ENCODE data around the gene KCNIP2.

KCNIP2 gene

DNA sequence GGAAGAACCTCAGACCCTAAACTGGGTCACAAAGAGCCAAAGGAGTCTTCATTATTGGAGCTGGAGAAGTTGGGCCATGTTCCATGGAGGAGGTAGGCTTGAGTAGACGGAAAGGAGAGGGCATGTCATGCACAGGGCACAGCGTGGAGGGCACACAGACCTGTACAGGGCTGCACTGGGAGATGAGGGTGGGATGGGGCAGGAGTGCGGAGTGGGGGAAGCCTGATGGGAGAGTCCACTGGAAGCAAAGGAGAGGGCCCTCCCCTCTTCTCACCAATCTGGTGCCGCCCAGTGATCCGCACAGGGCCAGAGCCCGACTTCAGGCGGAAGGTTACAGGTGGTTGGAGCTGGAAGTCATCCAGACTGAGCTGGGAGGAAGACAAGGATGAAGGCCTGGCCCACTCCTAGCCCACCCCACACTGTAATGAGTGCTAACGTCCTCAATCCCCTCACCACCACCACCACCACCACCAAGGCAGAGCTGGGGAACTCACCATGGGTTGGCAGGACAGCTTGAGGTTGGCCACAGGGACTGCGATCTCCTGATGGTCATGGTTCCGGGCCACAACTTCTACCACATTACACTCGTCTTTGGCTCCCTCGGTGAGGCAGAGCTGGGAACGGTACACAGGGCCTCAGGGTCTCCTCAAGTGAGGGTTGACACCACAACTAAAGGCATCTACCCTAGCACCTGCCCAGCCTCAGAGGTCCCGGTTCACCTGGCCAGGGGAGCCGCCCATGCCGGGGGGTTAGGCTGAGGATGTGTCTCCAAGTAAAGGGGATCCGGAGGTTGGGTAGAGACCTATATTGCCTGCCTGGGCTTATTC lies 61.4 kb downstream of the KCNIP2 start:
- DNase-seq: no peak

DNA sequence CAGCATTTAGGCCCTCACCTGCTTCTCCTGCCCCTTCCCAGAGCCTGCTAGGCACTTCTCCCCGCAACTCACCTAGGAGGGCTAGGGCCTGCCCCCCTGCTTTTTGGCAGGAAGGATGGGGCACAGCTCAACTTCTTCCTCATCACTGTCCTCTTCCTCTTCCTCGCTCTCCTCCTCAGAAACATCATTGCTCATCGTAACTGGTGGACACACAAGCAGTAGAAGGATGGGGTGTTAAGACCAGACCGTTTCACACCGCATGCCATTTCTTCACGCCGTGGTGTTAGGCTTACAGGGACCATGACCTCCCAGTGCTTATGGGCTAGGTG lies 62.0 kb downstream of the KCNIP2 start:
- no peak for DNase-seq

DNA sequence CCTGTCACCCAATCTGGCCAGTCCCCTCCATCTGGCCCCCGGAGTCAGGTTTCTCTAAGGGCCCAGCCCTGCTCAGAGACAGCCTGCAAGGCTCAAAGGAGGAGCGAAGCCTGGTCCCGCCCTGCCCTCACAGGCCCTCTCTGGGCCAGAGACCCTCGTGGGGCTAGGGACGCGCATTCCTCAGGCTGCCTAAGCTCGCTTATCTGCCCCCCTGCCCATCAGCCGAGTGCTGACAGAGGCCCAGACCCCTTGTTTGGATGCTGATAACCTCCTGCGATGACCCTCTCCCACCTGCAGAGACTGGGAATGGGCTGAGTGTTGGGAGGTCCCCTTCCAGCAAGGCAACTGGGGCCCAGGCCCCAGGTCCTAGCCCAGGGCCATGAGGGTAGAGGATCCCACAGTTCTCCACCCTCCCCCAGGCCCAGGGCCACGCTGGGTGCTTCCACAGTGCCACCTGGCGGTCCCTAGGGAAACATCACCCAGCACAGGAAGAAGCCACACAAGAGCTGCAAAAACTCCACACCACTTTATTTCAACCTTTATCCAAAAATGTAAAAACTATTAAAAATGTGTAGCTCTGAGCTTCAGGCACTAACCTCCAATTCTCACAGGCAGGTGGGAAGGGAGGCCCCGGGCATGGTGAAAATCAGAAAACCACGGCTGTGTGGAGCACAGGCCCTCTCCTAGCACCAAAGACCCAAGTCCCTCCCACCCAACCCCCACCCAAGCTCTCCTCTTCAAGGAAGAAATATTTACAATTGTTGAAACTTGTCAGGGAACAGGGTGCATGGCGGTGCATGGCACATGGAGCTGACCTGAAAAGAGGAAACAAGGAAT lies 62.6 kb downstream of the KCNIP2 start:
- peak; percentile 18 to 65 for DNase-seq

DNA sequence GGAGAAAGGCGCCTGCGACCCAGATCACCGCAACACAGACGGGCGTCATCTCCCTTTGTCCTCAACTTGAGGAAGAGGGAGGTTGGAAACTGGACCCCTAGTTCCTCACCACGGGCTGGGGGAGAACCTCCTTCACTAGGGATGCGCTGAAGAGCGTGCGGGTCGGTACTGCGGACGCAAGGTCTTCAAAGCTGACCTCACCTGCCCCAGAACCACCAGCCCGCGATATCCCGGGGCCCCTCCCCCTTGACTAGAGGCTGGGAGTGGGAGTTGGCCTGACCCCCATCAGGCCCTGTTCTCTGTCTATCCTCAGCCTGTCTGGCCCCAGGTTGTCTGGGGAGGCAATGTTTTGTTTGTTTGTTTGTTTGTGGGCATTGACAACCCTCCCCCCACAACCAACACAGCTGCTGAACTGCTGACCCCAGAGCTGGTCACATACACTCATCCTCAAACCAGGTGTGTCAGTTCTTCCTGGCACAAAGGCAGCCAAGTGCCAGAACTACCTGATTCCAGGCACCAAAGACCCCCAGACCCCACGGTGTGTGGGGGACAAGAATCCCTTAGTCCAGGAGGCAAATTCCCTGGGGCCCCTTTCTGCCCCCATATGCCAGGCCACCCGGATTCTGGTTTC lies 63.3 kb downstream of the KCNIP2 start:
- DNase-seq: no peak

DNA sequence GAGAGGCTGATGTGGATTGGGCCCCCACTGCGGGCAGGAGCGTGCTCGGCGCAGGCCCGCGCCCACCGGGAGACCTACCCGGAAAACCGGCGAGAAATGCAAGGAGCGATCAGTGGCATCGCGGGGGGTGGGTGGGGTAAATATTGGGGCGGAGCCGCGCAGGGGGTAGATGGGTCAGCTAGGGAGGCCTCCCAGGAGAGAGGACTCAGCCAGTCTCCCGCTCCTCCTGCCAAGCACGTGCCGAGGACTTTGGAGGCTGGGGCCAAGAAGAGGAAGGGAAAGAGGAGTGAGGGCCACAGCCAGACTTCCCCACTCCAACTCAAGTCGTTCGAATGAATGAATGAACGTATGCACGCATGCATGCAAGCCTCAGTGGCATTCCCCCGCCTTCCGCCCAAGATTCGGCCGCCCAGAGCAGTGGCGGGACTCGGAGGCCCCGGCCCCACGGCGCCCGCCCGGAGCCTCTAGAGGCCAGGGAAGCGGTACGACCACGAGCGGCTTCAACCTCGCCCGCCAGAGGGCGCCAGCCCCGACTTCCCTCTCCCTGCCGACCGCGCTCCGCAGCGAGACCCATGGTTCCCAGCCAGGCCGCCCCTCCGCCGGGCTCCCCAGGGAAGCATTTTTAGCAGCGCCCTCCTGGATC lies 63.9 kb downstream of the KCNIP2 start:
- DNase-seq: peak; percentile 23 to 81

DNA sequence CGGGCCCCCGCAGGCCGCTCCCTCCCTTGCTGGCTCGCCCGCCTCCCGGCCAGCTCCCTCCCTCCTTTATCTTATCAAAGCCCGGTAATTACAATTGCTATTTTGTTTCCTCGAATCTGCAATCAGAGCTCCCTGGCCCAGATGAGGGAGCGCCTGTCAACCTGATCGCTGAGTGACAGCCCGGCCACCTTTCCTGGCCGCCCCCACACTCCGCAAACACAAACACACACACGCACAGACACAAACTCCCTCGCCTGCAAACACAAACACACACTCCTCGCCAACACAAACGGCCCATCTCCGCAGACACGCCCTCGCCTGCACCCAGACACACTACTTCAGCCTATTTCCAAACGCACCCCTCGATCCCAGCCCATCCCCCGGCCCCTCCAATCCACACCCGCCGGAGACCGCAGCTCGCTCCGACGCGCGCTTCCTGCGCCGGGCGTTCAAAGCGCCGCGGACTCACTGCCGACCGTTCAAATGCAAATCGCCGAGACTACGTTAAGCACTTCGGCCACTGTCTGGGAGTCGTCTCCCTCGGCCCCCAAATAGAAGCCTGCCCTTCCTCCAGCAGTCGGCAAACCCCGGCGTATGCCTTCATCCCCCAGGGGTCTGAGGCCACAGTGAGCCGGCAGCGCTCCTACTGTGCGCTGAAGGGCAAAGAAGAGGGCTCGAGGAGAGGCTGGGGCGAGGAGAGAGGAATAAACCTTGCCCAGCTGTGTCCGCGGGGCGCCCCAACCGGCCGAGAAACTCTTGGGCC lies 64.6 kb downstream of the KCNIP2 start:
- peak; percentile 34 to 75 for DNase-seq

DNA sequence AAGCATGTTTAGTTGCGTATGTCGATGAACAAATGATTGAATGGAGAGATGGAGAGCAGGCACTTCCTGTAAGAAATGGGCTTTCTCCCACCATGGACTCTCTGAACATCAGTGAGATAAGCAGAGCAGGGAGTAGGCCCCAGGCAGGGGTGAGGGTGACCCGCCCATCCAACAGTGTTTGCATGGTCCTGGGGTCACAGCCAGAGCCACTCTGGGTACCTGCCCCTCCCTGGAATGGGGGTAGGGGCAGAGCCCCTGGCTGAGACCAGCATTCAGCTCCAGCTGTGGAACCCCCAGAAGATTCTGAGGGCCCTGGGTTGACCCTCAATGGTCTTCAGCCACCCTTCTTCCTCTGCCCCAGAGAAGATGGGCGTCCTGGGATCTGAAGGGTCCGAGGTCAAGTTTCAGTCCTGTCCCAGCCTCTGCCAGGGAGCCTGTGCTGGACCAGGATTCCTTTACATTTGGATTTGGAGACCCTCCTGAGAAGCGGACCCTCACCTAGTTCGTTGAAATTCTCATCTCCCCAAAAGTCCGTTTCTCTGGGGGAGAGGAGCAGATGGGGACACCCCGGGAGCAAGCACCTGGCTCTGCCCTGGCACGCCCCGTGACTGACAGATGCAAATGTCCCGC lies 65.3 kb downstream of the KCNIP2 start:
- DNase-seq: no peak

DNA sequence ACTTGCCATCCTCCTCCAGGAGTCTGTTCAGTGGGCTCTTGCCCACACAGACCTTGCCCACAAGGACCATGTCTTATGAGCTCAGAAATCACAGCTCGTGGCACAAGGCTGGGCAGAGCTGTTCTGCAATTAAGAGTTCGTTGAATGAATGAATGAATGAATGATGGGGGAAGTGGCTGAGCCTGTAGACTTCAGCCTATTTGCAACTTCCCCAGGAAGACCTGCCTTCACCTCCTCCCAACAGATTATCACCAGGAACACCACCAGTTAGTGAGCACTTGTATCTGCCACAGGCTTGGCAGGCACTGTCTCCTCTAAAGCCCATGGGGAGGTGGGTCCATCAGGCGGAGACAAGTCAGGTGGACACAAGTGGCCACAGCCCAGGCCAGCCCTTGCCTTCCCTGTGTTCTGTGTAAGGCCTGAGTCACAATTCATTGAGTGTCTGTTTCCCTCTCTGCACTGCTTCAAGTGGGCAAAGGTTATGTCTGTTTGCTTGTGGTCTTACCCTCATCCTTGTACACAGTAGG lies 65.9 kb downstream of the KCNIP2 start:
- no peak for DNase-seq

DNA sequence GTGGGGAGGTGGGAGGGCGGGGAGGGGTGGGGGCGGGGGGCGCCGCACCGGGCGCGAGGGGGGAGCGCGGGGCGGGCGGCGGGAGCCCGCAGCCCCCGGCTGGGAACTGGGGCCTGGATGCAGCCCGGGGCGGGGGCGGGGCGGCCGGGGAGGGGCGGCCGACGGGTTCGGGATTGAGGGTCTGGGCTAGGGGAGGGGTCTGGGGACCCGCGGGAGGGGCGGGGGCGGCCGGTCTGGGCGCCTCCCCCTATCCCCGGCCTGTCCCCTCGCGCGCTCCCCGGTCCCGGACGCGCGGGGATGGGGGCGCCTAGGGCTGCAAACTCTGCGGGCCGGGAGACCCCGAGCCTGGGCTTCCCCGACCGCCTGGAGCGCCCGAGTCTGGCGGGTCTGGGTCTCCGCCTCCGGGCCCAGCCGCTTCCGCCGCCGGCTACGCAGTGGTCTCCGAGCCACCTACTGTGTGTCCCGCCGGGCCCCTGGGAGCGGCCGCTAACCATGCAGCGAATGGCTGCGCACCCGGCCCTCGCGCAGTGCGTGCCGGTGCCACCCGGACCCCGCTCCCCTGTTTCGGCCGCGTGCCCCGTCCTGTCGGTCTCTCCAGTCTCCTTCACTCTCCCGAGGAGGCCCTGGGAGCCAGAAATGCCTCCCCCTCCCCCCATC lies 67.3 kb downstream of the KCNIP2 start:
- DNase-seq: peak in 1 of 2 experiments; percentile 13
